CD14-positive monocyte (primary cell): ENCODE measurements around the gene MORF4L1. TPM values are rescaled to one million over a fixed set of nuclear protein-coding genes. Genes with fewer than 3 reads are reported as not detected.

Source experiments
- DNase-seq, 3 donors: peaks; one replicate each; pipeline ENCODE4 v3.0.0-alpha.2; 2011 to 2022
- H2AFZ ChIP-seq: 2 replicates; pipeline ENCODE4 v1.6.0; 2012; ENCODE audit warnings: mild to moderate bottlenecking, low read depth, low read length, inconsistent platforms; ENCODE audit not compliant: insufficient read depth, poor library complexity, severe bottlenecking
- H3K27ac ChIP-seq, 2 donors: 1 replicate in 1 of 2; 2 replicates in 1 of 2; pipeline ENCODE4 v1.5.1; 2012 to 2013; ENCODE audit warnings: low read length in 2 of 2, control low read depth in 1 of 2, inconsistent platforms in 1 of 2, low read depth in 1 of 2, mild to moderate bottlenecking in 1 of 2
- H3K27me3 ChIP-seq, 2 donors: one replicate each; pipeline versions ENCODE4 v1.6.0 to v1.6.1; 2011 to 2013; ENCODE audit warnings: low read length in 2 of 2; ENCODE audit not compliant: control insufficient read depth in 2 of 2, insufficient read depth in 2 of 2
- H3K36me3 ChIP-seq, 2 donors: replicated peaks in 1 of 2; 1 replicate in 1 of 2; 2 replicates in 1 of 2; pipeline versions ENCODE4 v1.5.1 to v1.6.1; 2012 to 2013; ENCODE audit warnings: low read length in 2 of 2, control low read depth in 1 of 2, inconsistent platforms in 1 of 2, mild to moderate bottlenecking in 1 of 2; ENCODE audit not compliant: insufficient read depth in 2 of 2, control insufficient read depth in 1 of 2
- H3K4me1 ChIP-seq, 2 donors: 1 replicate in 1 of 2; 2 replicates in 1 of 2; pipeline versions ENCODE4 v1.5.1 to v1.6.1; 2012 to 2013; ENCODE audit warnings: low read length in 2 of 2, control low read depth in 1 of 2, inconsistent platforms in 1 of 2, mild to moderate bottlenecking in 1 of 2, moderate library complexity in 1 of 2; ENCODE audit not compliant: insufficient read depth in 2 of 2, control insufficient read depth in 1 of 2
- H3K4me2 ChIP-seq: replicated peaks from 2 replicates; pipeline ENCODE3; 2012; ENCODE audit warnings: low read length, moderate library complexity, mild to moderate bottlenecking; ENCODE audit not compliant: poor library complexity, severe bottlenecking; ENCODE audit errors: extremely low read depth
- H3K4me3 ChIP-seq, 3 experiments: fragments of 200-600 bp in 1 of 3; sonication (generic) in 1 of 3; replicated peaks in 1 of 3; 1 replicate in 2 of 3; 2 replicates in 1 of 3; pipeline ENCODE4 v1.5.1; 2011 to 2013; ENCODE audit warnings: low read length in 3 of 3, mild to moderate bottlenecking in 3 of 3, control low read depth in 2 of 3, low read depth in 2 of 3, inconsistent platforms in 1 of 3, moderate library complexity in 1 of 3
- H3K79me2 ChIP-seq: 2 replicates; pipeline ENCODE4 v1.6.0; 2012; ENCODE audit warnings: mild to moderate bottlenecking, control low read depth, inconsistent platforms, low read length, moderate library complexity; ENCODE audit not compliant: insufficient read depth
- H3K9ac ChIP-seq: 2 replicates; pipeline ENCODE4 v1.6.0; 2017; ENCODE audit warnings: low read length, mild to moderate bottlenecking; ENCODE audit not compliant: insufficient read depth, poor library complexity, severe bottlenecking
- H3K9me3 ChIP-seq, 2 donors: replicated peaks in 1 of 2; 1 replicate in 1 of 2; 2 replicates in 1 of 2; pipeline versions ENCODE4 v1.5.1 to v1.6.1; 2012 to 2013; ENCODE audit warnings: low read length in 2 of 2, control low read depth in 1 of 2; ENCODE audit not compliant: control insufficient read depth in 1 of 2, insufficient read depth in 1 of 2
- H4K20me1 ChIP-seq: 2 replicates; pipeline ENCODE4 v1.6.0; 2012; ENCODE audit warnings: mild to moderate bottlenecking, low read length, control low read depth, moderate library complexity; ENCODE audit not compliant: insufficient read depth
- H3K27ac Mint-ChIP-seq, 7 donors: one replicate each; pipeline ENCODE4 v1.8.0; 2020; ENCODE audit warnings: mild to moderate bottlenecking in 7 of 7, mixed read lengths in 7 of 7, moderate library complexity in 6 of 7, inconsistent platforms in 2 of 7
- H3K27me3 Mint-ChIP-seq, 3 donors: one replicate each; pipeline ENCODE4 v1.8.0; 2021 to 2022; ENCODE audit warnings: low read depth in 3 of 3, mild to moderate bottlenecking in 3 of 3, mixed read lengths in 3 of 3, moderate library complexity in 3 of 3, inconsistent platforms in 1 of 3
- H3K36me3 Mint-ChIP-seq, 2 donors: one replicate each; pipeline ENCODE4 v1.8.0; 2020; ENCODE audit warnings: mixed read lengths in 2 of 2, inconsistent platforms in 1 of 2, mild to moderate bottlenecking in 1 of 2
- H3K4me1 Mint-ChIP-seq: one replicate; pipeline ENCODE4 v1.8.0; 2020; ENCODE audit warnings: mild to moderate bottlenecking, mixed read lengths
- H3K4me3 Mint-ChIP-seq, 2 donors: one replicate each; pipeline ENCODE4 v1.8.0; 2020; ENCODE audit warnings: mild to moderate bottlenecking in 2 of 2, mixed read lengths in 2 of 2, moderate library complexity in 1 of 2
- H3K9me3 Mint-ChIP-seq, 7 donors: one replicate each; pipeline ENCODE4 v1.8.0; 2020 to 2022; ENCODE audit warnings: mixed read lengths in 7 of 7, mild to moderate bottlenecking in 6 of 7, moderate library complexity in 6 of 7, inconsistent platforms in 2 of 7
- WGBS: methylation state at CpG from one replicate; pipeline ENCODE4 v1.1.5; 2013; ENCODE audit warnings: missing lambda C conversion rate; ENCODE audit not compliant: insufficient coverage; 5-methylcytosine and 5-hydroxymethylcytosine counted together
- intact Hi-C, 2 donors: fragments of 100-400 bp; cut with micrococcal nuclease; formaldehyde crosslinking; loops; one replicate each; pipeline versions ENCODE4 v1.15.0 to v1.15.1; 2023
- polyA plus RNA-seq, 3 donors: library from polyadenylated mRNA; depleted of rRNA in 1 of 3; unstranded in 2 of 3; stranded (reverse) in 1 of 3; fragments of 300-500 nt in 2 of 3; fragments of >200 nt in 1 of 3; fragmentation: Illumina TruSeq in 2 of 3; gene quantifications; 1 replicate in 2 of 3; 2 replicates in 1 of 3; pipeline ENCODE4 v1.2.3, GENCODE V29; 2012 to 2021
- TF ChIP-seq, protein P1 (sequence below): fragments of 200-600 bp; IDR thresholded peaks from one replicate; pipeline ENCODE4 v1.8.0; 2022; ENCODE audit warnings: antibody characterized with exemption, mild to moderate bottlenecking

Gene MORF4L1
- polyA plus RNA-seq, 3 donors = 191 to 242 (median 224) TPM

DNA sequence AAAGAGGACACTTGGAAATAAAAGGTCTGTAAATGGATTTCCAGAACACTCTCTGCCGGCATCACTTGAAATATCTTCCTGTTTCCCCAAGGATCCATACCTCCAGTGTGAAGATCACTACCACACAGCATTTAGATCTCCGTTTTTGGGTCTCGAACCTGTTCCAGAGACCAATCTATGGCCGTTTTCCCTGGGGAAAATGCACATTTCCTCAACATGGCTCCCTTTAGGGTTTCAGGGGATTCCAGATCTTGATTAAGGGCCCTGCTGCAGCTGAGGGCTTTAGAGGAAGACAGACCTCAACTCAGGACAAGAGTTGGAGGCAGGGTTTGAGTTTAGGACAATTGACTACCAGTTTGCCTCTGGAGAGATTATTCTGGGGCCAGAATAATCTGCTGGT, 70.1 kb downstream of the MORF4L1 start:
- peak overlapping the region; percentile 88 for H3K9ac ChIP-seq
- H3K27me3 Mint-ChIP-seq = peaks cover 6 to 9% (median 9%) of the 10 kb centered on the region in 3 donors

DNA sequence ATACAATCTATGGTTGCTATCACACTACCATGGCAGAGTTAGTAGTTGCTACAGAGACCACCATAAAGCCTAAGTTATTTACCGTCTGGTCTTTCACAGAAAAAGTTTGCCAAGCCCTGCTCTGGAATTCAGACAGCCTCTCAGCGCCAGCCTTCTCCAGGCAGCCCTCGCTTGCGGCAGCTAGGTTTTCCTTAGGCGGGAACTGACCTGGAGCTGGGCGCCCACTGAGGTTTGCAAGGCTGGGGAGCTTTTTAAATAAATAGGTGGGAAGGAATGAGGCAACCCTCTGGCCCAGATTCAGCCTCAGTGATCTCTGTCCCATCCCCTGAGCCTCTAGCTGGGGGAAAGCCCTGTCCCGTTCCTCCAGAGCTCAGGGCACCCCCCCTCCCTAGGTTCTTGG, 71.0 kb downstream of the MORF4L1 start:
- Histone ChIP-seq H3K4me2 (peak overlapping the region; percentile 83), H3K4me1 (peaks cover 56% of the 10 kb centered on the region in 2 donors), H3K27me3 (no peaks in the 10 kb centered on the region), H3K36me3 (no peaks in the 10 kb centered on the region), H3K9ac (peak overlapping the region; percentile 88), H3K27ac (peak overlapping the region; percentile 76 to 94), H4K20me1 (peaks cover 8% of the 10 kb centered on the region), H2AFZ (peak overlapping the region; percentile 95), H3K4me3 (peak overlapping the region; percentile 53 to 98 (median 95)), H3K9me3 (no peaks in the 10 kb centered on the region), H3K79me2 (peaks cover 55% of the 10 kb centered on the region)
- Mint-ChIP-seq H3K27me3 (peaks cover 6 to 13% (median 10%) of the 10 kb centered on the region in 3 donors), H3K9me3 (peaks cover 0 to 2% (median 0%) of the 10 kb centered on the region in 7 donors), H3K4me3 (peak overlapping the region; percentile 91 to 99), H3K36me3 (peaks cover 8 to 16% of the 10 kb centered on the region in 2 donors), H3K27ac (peak overlapping the region; percentile 68 to 95 (median 90)), H3K4me1 (peaks cover 56% of the 10 kb centered on the region)
- WGBS = 95% methylated on average over 4 of the region's 7 CpGs
- TF ChIP-seq, protein P1, sequence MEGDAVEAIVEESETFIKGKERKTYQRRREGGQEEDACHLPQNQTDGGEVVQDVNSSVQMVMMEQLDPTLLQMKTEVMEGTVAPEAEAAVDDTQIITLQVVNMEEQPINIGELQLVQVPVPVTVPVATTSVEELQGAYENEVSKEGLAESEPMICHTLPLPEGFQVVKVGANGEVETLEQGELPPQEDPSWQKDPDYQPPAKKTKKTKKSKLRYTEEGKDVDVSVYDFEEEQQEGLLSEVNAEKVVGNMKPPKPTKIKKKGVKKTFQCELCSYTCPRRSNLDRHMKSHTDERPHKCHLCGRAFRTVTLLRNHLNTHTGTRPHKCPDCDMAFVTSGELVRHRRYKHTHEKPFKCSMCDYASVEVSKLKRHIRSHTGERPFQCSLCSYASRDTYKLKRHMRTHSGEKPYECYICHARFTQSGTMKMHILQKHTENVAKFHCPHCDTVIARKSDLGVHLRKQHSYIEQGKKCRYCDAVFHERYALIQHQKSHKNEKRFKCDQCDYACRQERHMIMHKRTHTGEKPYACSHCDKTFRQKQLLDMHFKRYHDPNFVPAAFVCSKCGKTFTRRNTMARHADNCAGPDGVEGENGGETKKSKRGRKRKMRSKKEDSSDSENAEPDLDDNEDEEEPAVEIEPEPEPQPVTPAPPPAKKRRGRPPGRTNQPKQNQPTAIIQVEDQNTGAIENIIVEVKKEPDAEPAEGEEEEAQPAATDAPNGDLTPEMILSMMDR = no peak
- DNase-seq = no peak
- intact Hi-C loops = loop anchor here in 1 of 2 donors (5.0 to 10.0 kb wide), 2 partner anchors 34 to 69 kb away; partner anchors contain the start of gene MORF4L1

More for the DNA sequence above, 70.1 kb downstream of the MORF4L1 start:
- Histone ChIP-seq H3K4me3 (peak overlapping the region in 1 of 3 experiments; percentile 98), H3K4me2 (peak overlapping the region; percentile 83), H3K4me1 (peaks cover 65 to 66% of the 10 kb centered on the region in 2 donors), H2AFZ (no peak overlapping the region), H3K79me2 (peaks cover 60% of the 10 kb centered on the region), H3K36me3 (no peaks in the 10 kb centered on the region), H3K27me3 (no peaks in the 10 kb centered on the region), H3K27ac (peak overlapping the region in 1 of 2 donors; percentile 94), H4K20me1 (peaks cover 8% of the 10 kb centered on the region), H3K9me3 (no peaks in the 10 kb centered on the region)
- no peak for DNase-seq
- Mint-ChIP-seq H3K4me3 (peak overlapping the region; percentile 37 to 99), H3K36me3 (peaks cover 13 to 25% of the 10 kb centered on the region in 2 donors), H3K9me3 (peaks cover 0 to 2% (median 0%) of the 10 kb centered on the region in 7 donors), H3K4me1 (peaks cover 66% of the 10 kb centered on the region), H3K27ac (peak overlapping the region; percentile 38 to 93 (median 78))
- WGBS = 97% methylated on average over 4 of the region's 4 CpGs
- intact Hi-C loops = loop anchor here in 1 of 2 donors (5.0 to 10.0 kb wide), 2 partner anchors 35 to 68 kb away; partner anchors contain the start of gene MORF4L1
- TF ChIP-seq, protein P1 = no peak
